Stomach (tissue), 4 donors: ENCODE results near the gene ZNF778.

ENCODE experiments used
- POLR2A ChIP-seq, 4 donors: fragments of 450-650 bp; IDR thresholded peaks; one replicate each; pipeline ENCODE4 v1.6.1; 2016; ENCODE audit warnings: antibody characterized with exemption in 4 of 4, control low read depth in 2 of 4, mild to moderate bottlenecking in 1 of 4, moderate library complexity in 1 of 4
- POLR2AphosphoS5 ChIP-seq, 3 donors: sonication (generic); formaldehyde crosslinking; IDR thresholded peaks; one replicate each; pipeline ENCODE4 v1.6.1; 2016; ENCODE audit warnings: antibody characterized with exemption in 3 of 3
- TF ChIP-seq, protein P1 (sequence below), 7 experiments: fragments of 450-650 bp in 4 of 7; fragments of 200-600 bp in 3 of 7; sonication (generic) in 3 of 7; IDR thresholded peaks; one replicate each; pipeline ENCODE4 v1.5.1; 2016 to 2019; ENCODE audit warnings: antibody characterized with exemption in 7 of 7, control low read depth in 2 of 7, mild to moderate bottlenecking in 1 of 7

DNA sequence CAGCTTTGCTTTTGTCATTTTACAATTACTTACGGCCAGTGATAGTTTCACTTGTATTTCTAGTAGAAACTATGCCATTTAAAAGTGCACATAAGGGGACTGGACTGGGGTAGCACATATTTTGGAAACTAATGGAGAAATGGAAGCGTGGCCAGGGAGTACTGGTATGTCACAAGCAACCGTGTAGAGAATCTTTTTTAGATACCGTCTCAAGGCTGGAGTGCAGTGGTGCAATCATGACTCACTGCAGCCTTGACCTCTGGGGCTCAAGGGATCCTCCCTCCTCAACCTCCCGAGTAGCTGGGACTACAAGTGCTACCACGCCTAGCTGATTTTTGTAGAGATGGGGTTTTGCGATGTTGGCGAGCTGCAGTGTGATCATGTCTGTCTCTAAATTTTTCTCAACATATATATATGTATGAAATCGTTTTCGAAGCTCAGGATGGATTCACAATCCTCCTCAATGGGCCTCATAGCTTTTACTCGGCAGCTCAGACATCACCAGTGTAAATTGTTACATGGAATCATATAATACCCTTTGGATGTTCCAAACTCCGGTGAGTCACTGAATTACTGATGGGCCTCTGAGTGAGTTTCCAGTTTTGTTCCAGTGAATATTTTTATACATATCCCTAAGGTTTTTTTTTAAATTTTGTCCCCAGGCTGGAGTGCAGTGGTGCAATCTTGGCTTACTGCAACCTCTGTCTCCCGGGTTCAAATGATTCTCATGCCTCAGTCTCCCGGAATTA lies 51.7 kb downstream of the ZNF778 start:
- TF ChIP-seq POLR2A (IDR thresholded peaks at IDR 0.05): no peak
- no peak for TF ChIP-seq POLR2AphosphoS5 (IDR thresholded peaks at IDR 0.05)
- TF ChIP-seq, protein P1, sequence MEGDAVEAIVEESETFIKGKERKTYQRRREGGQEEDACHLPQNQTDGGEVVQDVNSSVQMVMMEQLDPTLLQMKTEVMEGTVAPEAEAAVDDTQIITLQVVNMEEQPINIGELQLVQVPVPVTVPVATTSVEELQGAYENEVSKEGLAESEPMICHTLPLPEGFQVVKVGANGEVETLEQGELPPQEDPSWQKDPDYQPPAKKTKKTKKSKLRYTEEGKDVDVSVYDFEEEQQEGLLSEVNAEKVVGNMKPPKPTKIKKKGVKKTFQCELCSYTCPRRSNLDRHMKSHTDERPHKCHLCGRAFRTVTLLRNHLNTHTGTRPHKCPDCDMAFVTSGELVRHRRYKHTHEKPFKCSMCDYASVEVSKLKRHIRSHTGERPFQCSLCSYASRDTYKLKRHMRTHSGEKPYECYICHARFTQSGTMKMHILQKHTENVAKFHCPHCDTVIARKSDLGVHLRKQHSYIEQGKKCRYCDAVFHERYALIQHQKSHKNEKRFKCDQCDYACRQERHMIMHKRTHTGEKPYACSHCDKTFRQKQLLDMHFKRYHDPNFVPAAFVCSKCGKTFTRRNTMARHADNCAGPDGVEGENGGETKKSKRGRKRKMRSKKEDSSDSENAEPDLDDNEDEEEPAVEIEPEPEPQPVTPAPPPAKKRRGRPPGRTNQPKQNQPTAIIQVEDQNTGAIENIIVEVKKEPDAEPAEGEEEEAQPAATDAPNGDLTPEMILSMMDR (IDR thresholded peaks at IDR 0.05): no peak
